Astrocyte (in vitro differentiated cells and primary cell): ENCODE data around the gene PHLPP2. TPM values are rescaled to one million over a fixed set of nuclear protein-coding genes. Genes with fewer than 3 reads are reported as not detected.

Source experiments
- total RNA-seq: library from RNA; stranded (reverse); gene quantifications from 2 replicates; pipeline ENCODE4 v1.2.1, GENCODE V29; 2021

The PHLPP2 gene
- total RNA-seq, 1 donor from 2014 or later = 5.4 TPM

Other genes starting within 250 kb of the PHLPP2 start
- 2.8 and 2.9 TPM in 2 replicates for gene ZNF19, start 235.4 kb downstream of the PHLPP2 start, total RNA-seq
- gene CHST4, start 198.3 kb downstream of the PHLPP2 start, total RNA-seq = 0.09 TPM in 1 of 2 replicates, not detected in the other
- gene TAT, start 147.6 kb downstream of the PHLPP2 start, total RNA-seq = not detected in 2 replicates
- gene MARVELD3, start 98.5 kb downstream of the PHLPP2 start, total RNA-seq = 0.89 and 1.4 TPM in 2 replicates
- 106 and 121 TPM in 2 replicates for gene AP1G1, start 84.1 kb upstream of the PHLPP2 start, total RNA-seq
- 31.9 and 32.7 TPM in 2 replicates for gene ATXN1L, start 121.3 kb upstream of the PHLPP2 start, total RNA-seq
- 9.3 and 10.4 TPM in 2 replicates for gene ZNF821, start 159.5 kb upstream of the PHLPP2 start, total RNA-seq
- 232 and 241 TPM in 2 replicates for gene IST1, start 170.8 kb upstream of the PHLPP2 start, total RNA-seq